SK-N-SH treated with all-trans-retinoic acid at 6 μM for 48 hours (cell line): ENCODE measurements around the gene SLC2A1.

ENCODE experiments used
- ATAC-seq: fragments of 200-7000 bp; cut with Tn5 transposase; 3 replicates; pipeline ENCODE4 v1.9.1; 2020; ENCODE audit warnings: mild to moderate bottlenecking, moderate library complexity
- BACH2 ChIP-seq: fragments of 250-450 bp; sonication (Bioruptor Pico); IDR thresholded peaks from 2 replicates; pipeline ENCODE4 v1.9.0; 2021; ENCODE audit warnings: mild to moderate bottlenecking, borderline replicate concordance
- CREB5 ChIP-seq: fragments of 250-450 bp; sonication (Bioruptor Pico); IDR thresholded peaks from 2 replicates; pipeline ENCODE4 v1.5.1; 2020; ENCODE audit warnings: low read depth, mild to moderate bottlenecking, moderate library complexity
- CSDC2 ChIP-seq: fragments of 250-450 bp; sonication (Bioruptor Pico); IDR thresholded peaks from 2 replicates; pipeline ENCODE4 v1.5.0; 2020; ENCODE audit warnings: mild to moderate bottlenecking, moderate library complexity
- CSRNP3 ChIP-seq: fragments of 250-450 bp; sonication (Bioruptor Pico); IDR thresholded peaks from 2 replicates; pipeline ENCODE4 v1.5.1; 2021; ENCODE audit warnings: mild to moderate bottlenecking, moderate library complexity
- ESRRG ChIP-seq: fragments of 250-450 bp; sonication (Bioruptor Pico); IDR thresholded peaks from 2 replicates; pipeline ENCODE4 v1.6.1; 2021; ENCODE audit warnings: mild to moderate bottlenecking
- GLIS3 ChIP-seq: fragments of 250-450 bp; sonication (Bioruptor Pico); IDR thresholded peaks from 2 replicates; pipeline ENCODE4 v1.5.0; 2020; ENCODE audit warnings: mild to moderate bottlenecking, moderate library complexity
- ISL1 ChIP-seq: fragments of 250-450 bp; sonication (Bioruptor Pico); IDR thresholded peaks from 2 replicates; pipeline ENCODE4 v2.1.2; 2022; ENCODE audit warnings: mild to moderate bottlenecking, moderate library complexity
- OSR1 ChIP-seq: fragments of 250-450 bp; sonication (Bioruptor Pico); IDR thresholded peaks from 2 replicates; pipeline ENCODE4 v1.8.0; 2022; ENCODE audit warnings: moderate library complexity, mild to moderate bottlenecking, inconsistent platforms
- PATZ1 ChIP-seq: fragments of 250-450 bp; sonication (Bioruptor Pico); IDR thresholded peaks from 2 replicates; pipeline ENCODE4 v1.8.0; 2020; ENCODE audit warnings: mild to moderate bottlenecking, moderate library complexity, borderline replicate concordance
- POU6F1 ChIP-seq: fragments of 250-450 bp; sonication (Bioruptor Pico); IDR thresholded peaks from 2 replicates; pipeline ENCODE4 v1.8.0; 2021; ENCODE audit warnings: low read depth, mild to moderate bottlenecking, moderate library complexity, borderline replicate concordance
- PPARA ChIP-seq: fragments of 250-450 bp; sonication (Bioruptor Pico); IDR thresholded peaks from 2 replicates; pipeline ENCODE4 v1.5.0; 2020; ENCODE audit warnings: mild to moderate bottlenecking, borderline replicate concordance
- RARB ChIP-seq: fragments of 250-450 bp; sonication (Bioruptor Pico); IDR thresholded peaks from 2 replicates; pipeline ENCODE4 v1.8.0; 2021; ENCODE audit warnings: mild to moderate bottlenecking, moderate library complexity
- SNAI2 ChIP-seq: fragments of 250-450 bp; sonication (Bioruptor Pico); IDR thresholded peaks from 2 replicates; pipeline ENCODE4 v1.5.0; 2020; ENCODE audit warnings: mild to moderate bottlenecking, moderate library complexity
- TCF4 ChIP-seq: fragments of 250-450 bp; sonication (Bioruptor Pico); IDR thresholded peaks from 2 replicates; pipeline ENCODE4 v1.8.0; 2021; ENCODE audit warnings: mild to moderate bottlenecking, moderate library complexity, borderline replicate concordance
- TOX ChIP-seq: fragments of 250-450 bp; sonication (Bioruptor Pico); IDR thresholded peaks from 2 replicates; pipeline ENCODE4 v1.8.0; 2021; ENCODE audit warnings: mild to moderate bottlenecking, moderate library complexity, borderline replicate concordance
- TSHZ2 ChIP-seq: fragments of 250-450 bp; sonication (Bioruptor Pico); IDR thresholded peaks from 2 replicates; pipeline ENCODE4 v1.5.0; 2020; ENCODE audit warnings: mild to moderate bottlenecking, moderate library complexity
- ZFP3 ChIP-seq: fragments of 250-450 bp; sonication (Bioruptor Pico); IDR thresholded peaks from 2 replicates; pipeline ENCODE4 v1.5.0; 2020; ENCODE audit warnings: mild to moderate bottlenecking, moderate library complexity
- ZFP30 ChIP-seq: fragments of 450-650 bp; formaldehyde crosslinking; IDR thresholded peaks from 2 replicates; pipeline ENCODE4 v1.5.0; 2022; ENCODE audit warnings: mild to moderate bottlenecking, moderate library complexity
- ZNF70 ChIP-seq: fragments of 450-650 bp; formaldehyde crosslinking; IDR thresholded peaks from 2 replicates; pipeline ENCODE4 v1.5.0; 2020; ENCODE audit warnings: mild to moderate bottlenecking, moderate library complexity
- ZNF8 ChIP-seq: fragments of 450-650 bp; formaldehyde crosslinking; IDR thresholded peaks from 2 replicates; pipeline ENCODE4 v1.5.0; 2020; ENCODE audit warnings: mild to moderate bottlenecking, moderate library complexity

Gene SLC2A1

GRCh38 chr1:42924851-42925760, 33.6 kb downstream of the SLC2A1 start:
- TF ChIP-seq OSR1 (CRISPR knock-in tag) = no peak
- TF ChIP-seq PPARA (CRISPR knock-in tag) = no peak
- no peak for TF ChIP-seq POU6F1
- TF ChIP-seq ESRRG (CRISPR knock-in tag) = no peak
- TF ChIP-seq GLIS3 (CRISPR knock-in tag) = no peak
- no peak for TF ChIP-seq PATZ1
- TF ChIP-seq ZFP30 (CRISPR knock-in tag) = no peak
- no peak for TF ChIP-seq CSRNP3 (CRISPR knock-in tag)
- TF ChIP-seq ISL1 (CRISPR knock-in tag) = no peak
- TF ChIP-seq CREB5 (CRISPR knock-in tag) = no peak
- no peak for TF ChIP-seq TOX (CRISPR knock-in tag)
- TF ChIP-seq ZFP3 (CRISPR knock-in tag) = no peak
- no peak for TF ChIP-seq TSHZ2 (CRISPR knock-in tag)
- no peak for TF ChIP-seq ZNF70 (CRISPR knock-in tag)
- no peak for TF ChIP-seq CSDC2 (CRISPR knock-in tag)
- no peak for TF ChIP-seq ZNF8 (CRISPR knock-in tag)
- TF ChIP-seq BACH2 (CRISPR knock-in tag) = no peak
- no peak for TF ChIP-seq RARB
- TF ChIP-seq SNAI2 = no peak
- no peak; the same call in 2 of the 3 replicates for ATAC-seq

- ATAC-seq = peak; percentile 96
- no peak for TF ChIP-seq CSRNP3 (CRISPR knock-in tag)
- no peak for TF ChIP-seq BACH2 (CRISPR knock-in tag)
- no peak for TF ChIP-seq ESRRG (CRISPR knock-in tag)
- TF ChIP-seq GLIS3 (CRISPR knock-in tag) = 0 out of 2 replicates have a peak, but pooled peaks have one; percentile 54
- TF ChIP-seq CREB5 (CRISPR knock-in tag) = no peak
- no peak for TF ChIP-seq TCF4 (CRISPR knock-in tag)
These were observed 34.4 kb downstream of the SLC2A1 start for GRCh38 chr1:42924082-42924850.
